Activated naive CD8-positive, alpha-beta T cell treated with anti-CD3 and anti-CD28 coated beads, Interleukin-2, amount 50 U/mL, for 16 hours (primary cell): ENCODE results near the gene SNX32.
"Not testable (repeated sequence)": the region's sequence is repeated elsewhere in the genome, so short reads cannot be mapped to it uniquely, and the experiment has no call there.

Experiments
- DNase-seq: peaks from one replicate; pipeline ENCODE4 v3.0.0-alpha.2; 2020; ENCODE audit warnings: low read depth, low spot score

Gene SNX32

GRCh38 chr11:65822776-65823528 lies 10.8 kb upstream of the SNX32 start:
- no peak for DNase-seq

- no peak for DNase-seq
These were observed 6.6 kb upstream of the SNX32 start for GRCh38 chr11:65826984-65827735.

- no peak for DNase-seq
These were observed 4.3 kb upstream of the SNX32 start for GRCh38 chr11:65829459-65829858.

GRCh38 chr11:65832231-65832630 lies 1.5 kb upstream of the SNX32 start:
- not testable (repeated sequence) for DNase-seq

GRCh38 chr11:65834202-65834601 lies 439 bp downstream of the SNX32 start:
- no peak for DNase-seq

- DNase-seq, result no peak
These were observed 8.4 kb downstream of the SNX32 start for GRCh38 chr11:65842144-65842543.

- no peak for DNase-seq
These were observed 10.0 kb downstream of the SNX32 start for GRCh38 chr11:65843811-65844210.

GRCh38 chr11:65844231-65844872 lies 10.6 kb downstream of the SNX32 start:
- no peak for DNase-seq

GRCh38 chr11:65847746-65848145 lies 14.0 kb downstream of the SNX32 start:
- no peak for DNase-seq

- not testable (repeated sequence) for DNase-seq
These were observed 14.9 kb downstream of the SNX32 start for GRCh38 chr11:65848693-65849092.

- no peak for DNase-seq
These were observed 15.6 kb downstream of the SNX32 start for GRCh38 chr11:65849366-65849765.

- no peak for DNase-seq
These were observed 16.0 kb downstream of the SNX32 start for GRCh38 chr11:65849771-65850216.

- DNase-seq, result no peak
These were observed 16.7 kb downstream of the SNX32 start for GRCh38 chr11:65850217-65851082.

- DNase-seq, result no peak
These were observed 17.4 kb downstream of the SNX32 start for GRCh38 chr11:65851083-65851579.

- no peak for DNase-seq
These were observed 18.2 kb downstream of the SNX32 start for GRCh38 chr11:65851811-65852507.

GRCh38 chr11:65852508-65853245 lies 18.9 kb downstream of the SNX32 start:
- no peak for DNase-seq

GRCh38 chr11:65853246-65853979 lies 19.6 kb downstream of the SNX32 start:
- no peak for DNase-seq

- DNase-seq, result no peak
These were observed 20.4 kb downstream of the SNX32 start for GRCh38 chr11:65854161-65854592.
